HCT116 (cell line): ENCODE measurements around the gene A2M. TPM values are rescaled to one million over a fixed set of nuclear protein-coding genes. Genes with fewer than 3 reads are reported as not detected.

ENCODE experiments used
- ATAC-seq: fragments of 200-7000 bp; cut with Tn5 transposase; 2 replicates; pipeline ENCODE4 v1.9.1; 2020; ENCODE audit warnings: mild to moderate bottlenecking, moderate library complexity
- BruUV-seq: library from RNA; stranded (reverse); fragments of 400-500 nt; replicated peaks from 2 replicates; lab custom pipeline; 2021; lab: Mats Ljungman, UMichigan
- CTCF ChIA-PET: fragments of 300-600 bp; sonication (Branson Sonifier 250); formaldehyde crosslinking; loops from one replicate; lab custom pipeline; 2021; ENCODE audit warnings: antibody characterized with exemption; lab: Charles Lee
- POLR2A ChIA-PET: fragments of 300-600, 350-600 bp; sonication (Branson Sonifier 250); formaldehyde crosslinking; loops from one replicate; lab custom pipeline; 2021; ENCODE audit warnings: antibody characterized with exemption; lab: Charles Lee
- RAD21 ChIA-PET, 2 experiments: fragments of 300-600 bp; sonication (Branson Sonifier 250); formaldehyde crosslinking; loops; one replicate each; lab custom pipeline; 2023; ENCODE audit warnings: low total read pairs in 2 of 2; ENCODE audit not compliant: uncharacterized antibody in 2 of 2, unreplicated experiment in 2 of 2, low non-redundant PET in 1 of 2; lab: Charles Lee
- DNase-seq: peaks from one replicate; pipeline ENCODE4 v3.0.0-alpha.2; 2010; ENCODE audit warnings: low read depth, low spot score
- H2AFZ ChIP-seq: fragments of 200-600 bp; shearing (Covaris generic), sonication (generic); 2 replicates; pipeline ENCODE4 v1.6.1; 2017; ENCODE audit warnings: low read depth, mixed run types, mixed read lengths, antibody characterized with exemption, low read length; ENCODE audit not compliant: poor library complexity, severe bottlenecking
- H3K27ac ChIP-seq: 2 replicates; pipeline ENCODE4 v1.5.1; 2012; ENCODE audit warnings: low read depth, low read length
- H3K27me3 ChIP-seq: fragments of 200-600 bp; sonication (generic); 2 replicates; pipeline ENCODE4 v1.6.1; 2016; ENCODE audit warnings: mixed run types, low read length, mixed read lengths; ENCODE audit not compliant: insufficient read depth
- H3K36me3 ChIP-seq, 2 experiments: fragments of 200-500 bp in 1 of 2; fragments of 200-600 bp in 1 of 2; sonication (Bioruptor generic) in 1 of 2; sonication (generic) in 1 of 2; 2 replicates each; pipeline versions ENCODE4 v1.5.1 to v1.6.1; 2014 to 2016; ENCODE audit warnings: low read length in 2 of 2, inconsistent platforms in 1 of 2, mixed read lengths in 1 of 2, mixed run types in 1 of 2; ENCODE audit not compliant: insufficient read depth in 2 of 2, control insufficient read depth in 1 of 2
- H3K4me1 ChIP-seq, 2 experiments: fragments of 200-600 bp in 1 of 2; sonication (generic) in 1 of 2; 2 replicates each; pipeline versions ENCODE4 v1.5.1 to v1.6.1; 2012 to 2017; ENCODE audit warnings: low read length in 2 of 2, inconsistent platforms in 1 of 2, mild to moderate bottlenecking in 1 of 2, mixed read lengths in 1 of 2, mixed run types in 1 of 2, moderate library complexity in 1 of 2; ENCODE audit not compliant: insufficient read depth in 2 of 2, control insufficient read depth in 1 of 2
- H3K4me2 ChIP-seq: fragments of 200-600 bp; sonication (generic); 2 replicates; pipeline ENCODE4 v1.6.1; 2017; ENCODE audit warnings: mixed run types, low read length, mixed read lengths
- H3K4me3 ChIP-seq, 2 experiments: fragments of 200-600 bp in 1 of 2; sonication (generic) in 1 of 2; replicated peaks in 1 of 2; 2 replicates each; pipeline ENCODE4 v1.5.1; 2011 to 2016; ENCODE audit warnings: low read length in 2 of 2, control low read depth in 1 of 2, low read depth in 1 of 2, mild to moderate bottlenecking in 1 of 2, mixed read lengths in 1 of 2, mixed run types in 1 of 2
- H3K79me2 ChIP-seq: fragments of 200-600 bp; sonication (generic); 2 replicates; pipeline ENCODE4 v1.6.1; 2017; ENCODE audit warnings: mild to moderate bottlenecking, mixed run types, low read length, moderate library complexity, mixed read lengths; ENCODE audit not compliant: insufficient read depth
- H3K9ac ChIP-seq: fragments of 200-600 bp; sonication (generic); 2 replicates; pipeline ENCODE4 v1.6.1; 2016; ENCODE audit warnings: low read length, mixed read lengths
- H3K9me2 ChIP-seq: fragments of 200-600 bp; sonication (generic), shearing (Covaris generic); 2 replicates; pipeline ENCODE4 v1.6.1; 2017; ENCODE audit warnings: mixed run types, mild to moderate bottlenecking, moderate library complexity; ENCODE audit not compliant: insufficient read depth
- H3K9me3 ChIP-seq, 2 experiments: fragments of 200-500 bp in 1 of 2; fragments of 200-600 bp in 1 of 2; sonication (Bioruptor generic) in 1 of 2; sonication (generic) in 1 of 2; 2 replicates each; pipeline ENCODE4 v1.6.1; 2014 to 2017; ENCODE audit warnings: low read length in 2 of 2, mixed read lengths in 2 of 2, inconsistent platforms in 1 of 2, low read depth in 1 of 2, mild to moderate bottlenecking in 1 of 2, mixed run types in 1 of 2, moderate library complexity in 1 of 2; ENCODE audit not compliant: control insufficient read depth in 1 of 2, insufficient read depth in 1 of 2
- H4K20me1 ChIP-seq: fragments of 200-600 bp; sonication (generic), shearing (Covaris generic); 2 replicates; pipeline ENCODE4 v1.6.1; 2017; ENCODE audit warnings: mixed run types, mild to moderate bottlenecking, moderate library complexity; ENCODE audit not compliant: insufficient read depth
- CBX3 ChIP-seq: IDR thresholded peaks from 2 replicates; pipeline ENCODE4 v1.6.1; 2012; ENCODE audit warnings: low read depth
- EGR1 ChIP-seq: IDR thresholded peaks from 2 replicates; pipeline ENCODE4 v1.6.1; 2012; ENCODE audit warnings: low read depth
- EZH2 ChIP-seq: fragments of 200-600 bp; sonication (generic); IDR thresholded peaks from 2 replicates; pipeline ENCODE4 v1.6.1; 2017; ENCODE audit warnings: antibody characterized with exemption, mixed run types
- EZH2phosphoT487 ChIP-seq: fragments of 200-600 bp; IDR thresholded peaks from 2 replicates; pipeline ENCODE4 v1.6.1; 2018; ENCODE audit warnings: antibody characterized with exemption, borderline replicate concordance
- FOSL1 ChIP-seq: IDR thresholded peaks from 2 replicates; pipeline ENCODE4 v1.6.1; 2012; ENCODE audit warnings: low read depth
- JUND ChIP-seq: IDR thresholded peaks from 2 replicates; pipeline ENCODE4 v1.6.1; 2012
- SIN3A ChIP-seq: IDR thresholded peaks from 2 replicates; pipeline ENCODE4 v1.6.1; 2012; ENCODE audit warnings: low read depth
- SP1 ChIP-seq: IDR thresholded peaks from 2 replicates; pipeline ENCODE4 v1.6.1; 2012; ENCODE audit warnings: low read depth
- TCF7L2 ChIP-seq: IDR thresholded peaks from 2 replicates; pipeline ENCODE4 v1.7.0; 2011; ENCODE audit warnings: borderline replicate concordance, inconsistent platforms; ENCODE audit not compliant: insufficient read depth, insufficient read length; ENCODE audit errors: extremely low read depth
- intact Hi-C: fragments of 100-400 bp; cut with micrococcal nuclease; formaldehyde crosslinking; loops from 2 replicates; pipeline ENCODE4 v1.10.0; 2022
- total RNA-seq: library from RNA; stranded (reverse); gene quantifications from one replicate; pipeline ENCODE4 v1.2.1, GENCODE V29; 2021; ENCODE audit not compliant: unreplicated experiment
- TF ChIP-seq, protein P1 (sequence below): IDR thresholded peaks from 2 replicates; pipeline ENCODE4 v1.6.1; 2011; ENCODE audit warnings: mild to moderate bottlenecking, low read length, moderate library complexity; ENCODE audit not compliant: insufficient replicate concordance; ENCODE audit errors: extremely low read depth
- TF ChIP-seq, protein P2 (sequence below): IDR thresholded peaks from 2 replicates; pipeline ENCODE4 v1.6.1; 2012; ENCODE audit warnings: low read depth
- TF ChIP-seq, protein P3 (sequence below): IDR thresholded peaks from 2 replicates; pipeline ENCODE4 v1.6.1; 2012

Gene A2M
- total RNA-seq, 1 experiment from 2014 or later, result 3.0 TPM

DNA sequence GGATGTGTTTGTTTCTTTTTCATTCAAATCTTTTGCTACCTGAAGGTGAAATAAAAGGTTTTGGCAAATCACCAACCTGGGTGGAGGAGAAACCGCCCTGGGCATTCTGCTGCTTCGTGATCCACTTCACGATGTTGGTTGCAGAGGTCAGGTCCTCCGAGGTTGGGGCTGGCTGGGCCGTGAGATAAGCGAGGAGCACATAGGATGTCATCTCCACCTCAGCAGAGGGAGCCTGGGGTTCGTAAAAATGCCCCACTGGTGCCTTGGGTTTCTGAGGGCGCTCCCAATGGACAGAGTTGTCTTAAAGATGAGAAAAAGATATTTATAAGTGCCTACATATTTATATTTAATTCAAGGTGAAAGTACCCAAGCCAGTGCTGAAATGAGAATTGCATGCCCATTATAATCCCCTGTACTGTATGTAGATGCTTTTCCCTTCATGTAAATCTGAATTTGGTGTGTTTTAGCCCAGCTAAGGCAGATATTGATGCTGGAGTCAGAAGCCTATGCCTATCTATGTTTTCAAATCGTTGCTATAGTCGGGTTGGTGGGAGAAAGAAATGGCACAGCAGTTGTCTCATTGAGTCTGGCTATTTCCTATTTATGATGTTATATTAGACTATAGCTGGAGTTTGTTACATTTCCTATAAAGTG is 41.1 kb downstream of the A2M start:
- Histone ChIP-seq H3K9me2 (no peaks in the 10 kb centered on the region), H3K27me3 (no peaks in the 10 kb centered on the region; the same call in 1 of the 2 replicates), H2AFZ (no peak overlapping the region), H3K9me3 (no peaks in the 10 kb centered on the region), H3K4me1 (no peaks in the 10 kb centered on the region), H3K9ac (no peak overlapping the region), H4K20me1 (no peaks in the 10 kb centered on the region), H3K27ac (no peak overlapping the region), H3K4me3 (no peak overlapping the region), H3K36me3 (no peaks in the 10 kb centered on the region), H3K79me2 (no peaks in the 10 kb centered on the region), H3K4me2 (no peak overlapping the region)
- no TSS peak for BruUV-seq
- TF ChIP-seq EGR1, result no peak
- TF ChIP-seq FOSL1, result no peak
- ChIA-PET POLR2A (no interaction called here), CTCF (no interaction called here), RAD21 (no interaction called here)
- intact Hi-C loops, result no loop called here
- ATAC-seq, result no peak
- DNase-seq, result no peak

DNA sequence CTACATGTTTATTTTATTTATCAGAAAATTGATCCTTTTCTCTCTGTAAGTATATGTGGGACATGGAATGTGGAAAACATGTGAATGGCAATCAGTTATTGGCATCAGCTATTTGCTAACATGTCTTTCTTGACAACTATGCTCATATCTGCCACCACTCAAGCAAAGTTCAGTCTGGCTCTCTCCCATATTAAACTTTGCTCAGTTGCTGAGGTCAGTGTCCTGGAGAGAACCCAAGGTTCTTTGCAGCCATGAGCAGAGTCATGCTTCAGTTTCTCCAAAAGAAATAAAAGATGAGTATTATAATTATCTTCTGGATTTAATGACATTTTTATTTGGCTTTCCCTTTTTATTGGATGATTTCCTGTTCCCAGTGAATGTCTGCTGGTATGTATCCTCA is 42.6 kb downstream of the A2M start:
- CTCF ChIA-PET, result no interaction called here
- intact Hi-C loops, result no loop called here

More for the DNA sequence above, 42.6 kb downstream of the A2M start:
- Histone ChIP-seq H4K20me1 (no peaks in the 10 kb centered on the region), H3K4me3 (no peak overlapping the region), H3K9me3 (no peaks in the 10 kb centered on the region), H3K9ac (no peak overlapping the region), H3K79me2 (no peaks in the 10 kb centered on the region), H3K27ac (no peak overlapping the region), H3K4me1 (no peaks in the 10 kb centered on the region), H2AFZ (no peak overlapping the region), H3K9me2 (no peaks in the 10 kb centered on the region), H3K4me2 (no peak overlapping the region), H3K27me3 (no peaks in the 10 kb centered on the region; the same call in 1 of the 2 replicates), H3K36me3 (no peaks in the 10 kb centered on the region)
- RAD21 ChIA-PET, result no interaction called here
- TF ChIP-seq, protein P1, sequence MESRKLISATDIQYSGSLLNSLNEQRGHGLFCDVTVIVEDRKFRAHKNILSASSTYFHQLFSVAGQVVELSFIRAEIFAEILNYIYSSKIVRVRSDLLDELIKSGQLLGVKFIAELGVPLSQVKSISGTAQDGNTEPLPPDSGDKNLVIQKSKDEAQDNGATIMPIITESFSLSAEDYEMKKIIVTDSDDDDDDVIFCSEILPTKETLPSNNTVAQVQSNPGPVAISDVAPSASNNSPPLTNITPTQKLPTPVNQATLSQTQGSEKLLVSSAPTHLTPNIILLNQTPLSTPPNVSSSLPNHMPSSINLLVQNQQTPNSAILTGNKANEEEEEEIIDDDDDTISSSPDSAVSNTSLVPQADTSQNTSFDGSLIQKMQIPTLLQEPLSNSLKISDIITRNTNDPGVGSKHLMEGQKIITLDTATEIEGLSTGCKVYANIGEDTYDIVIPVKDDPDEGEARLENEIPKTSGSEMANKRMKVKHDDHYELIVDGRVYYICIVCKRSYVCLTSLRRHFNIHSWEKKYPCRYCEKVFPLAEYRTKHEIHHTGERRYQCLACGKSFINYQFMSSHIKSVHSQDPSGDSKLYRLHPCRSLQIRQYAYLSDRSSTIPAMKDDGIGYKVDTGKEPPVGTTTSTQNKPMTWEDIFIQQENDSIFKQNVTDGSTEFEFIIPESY, result no peak
- no peak for TF ChIP-seq EZH2
- TF ChIP-seq JUND, result no peak
- no peak for TF ChIP-seq SIN3A
- TF ChIP-seq, protein P2, sequence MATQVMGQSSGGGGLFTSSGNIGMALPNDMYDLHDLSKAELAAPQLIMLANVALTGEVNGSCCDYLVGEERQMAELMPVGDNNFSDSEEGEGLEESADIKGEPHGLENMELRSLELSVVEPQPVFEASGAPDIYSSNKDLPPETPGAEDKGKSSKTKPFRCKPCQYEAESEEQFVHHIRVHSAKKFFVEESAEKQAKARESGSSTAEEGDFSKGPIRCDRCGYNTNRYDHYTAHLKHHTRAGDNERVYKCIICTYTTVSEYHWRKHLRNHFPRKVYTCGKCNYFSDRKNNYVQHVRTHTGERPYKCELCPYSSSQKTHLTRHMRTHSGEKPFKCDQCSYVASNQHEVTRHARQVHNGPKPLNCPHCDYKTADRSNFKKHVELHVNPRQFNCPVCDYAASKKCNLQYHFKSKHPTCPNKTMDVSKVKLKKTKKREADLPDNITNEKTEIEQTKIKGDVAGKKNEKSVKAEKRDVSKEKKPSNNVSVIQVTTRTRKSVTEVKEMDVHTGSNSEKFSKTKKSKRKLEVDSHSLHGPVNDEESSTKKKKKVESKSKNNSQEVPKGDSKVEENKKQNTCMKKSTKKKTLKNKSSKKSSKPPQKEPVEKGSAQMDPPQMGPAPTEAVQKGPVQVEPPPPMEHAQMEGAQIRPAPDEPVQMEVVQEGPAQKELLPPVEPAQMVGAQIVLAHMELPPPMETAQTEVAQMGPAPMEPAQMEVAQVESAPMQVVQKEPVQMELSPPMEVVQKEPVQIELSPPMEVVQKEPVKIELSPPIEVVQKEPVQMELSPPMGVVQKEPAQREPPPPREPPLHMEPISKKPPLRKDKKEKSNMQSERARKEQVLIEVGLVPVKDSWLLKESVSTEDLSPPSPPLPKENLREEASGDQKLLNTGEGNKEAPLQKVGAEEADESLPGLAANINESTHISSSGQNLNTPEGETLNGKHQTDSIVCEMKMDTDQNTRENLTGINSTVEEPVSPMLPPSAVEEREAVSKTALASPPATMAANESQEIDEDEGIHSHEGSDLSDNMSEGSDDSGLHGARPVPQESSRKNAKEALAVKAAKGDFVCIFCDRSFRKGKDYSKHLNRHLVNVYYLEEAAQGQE, result no peak
- TF ChIP-seq EGR1, result no peak
- TF ChIP-seq SP1, result no peak
- TF ChIP-seq CBX3, result no peak
- TF ChIP-seq EZH2phosphoT487, result no peak
- no peak for TF ChIP-seq FOSL1
- TF ChIP-seq, protein P3, sequence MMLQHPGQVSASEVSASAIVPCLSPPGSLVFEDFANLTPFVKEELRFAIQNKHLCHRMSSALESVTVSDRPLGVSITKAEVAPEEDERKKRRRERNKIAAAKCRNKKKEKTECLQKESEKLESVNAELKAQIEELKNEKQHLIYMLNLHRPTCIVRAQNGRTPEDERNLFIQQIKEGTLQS, result no peak
- TF ChIP-seq TCF7L2, result no peak
- no TSS peak for BruUV-seq
- DNase-seq (no peak), ATAC-seq (no peak)
- POLR2A ChIA-PET, result no interaction called here
